IMR-90 (cell line): ENCODE data around the gene KCNAB2.

Source experiments
- BHLHE40 ChIP-seq: fragments of 150-350 bp; IDR thresholded peaks from 2 replicates; pipeline ENCODE4 v1.6.1; 2016; ENCODE audit warnings: mild to moderate bottlenecking, low read depth, low read length
- CEBPB ChIP-seq: IDR thresholded peaks from 2 replicates; pipeline ENCODE4 v1.6.1; 2012; ENCODE audit warnings: low read depth, low read length, improper control_type of control experiment
- CHD1 ChIP-seq: IDR thresholded peaks from 2 replicates; pipeline ENCODE4 v1.6.1; 2012; ENCODE audit warnings: low read depth, low read length, improper control_type of control experiment
- CTCF ChIP-seq: conservative IDR thresholded peaks from 2 replicates; pipeline ENCODE4 v1.5.1; 2012; ENCODE audit warnings: mild to moderate bottlenecking, low read depth, low read length, improper control_type of control experiment
- FOS ChIP-seq: fragments of 150-350 bp; IDR thresholded peaks from 2 replicates; pipeline ENCODE4 v1.6.1; 2016; ENCODE audit warnings: low read depth, low read length
- MAFK ChIP-seq: IDR thresholded peaks from 2 replicates; pipeline ENCODE4 v1.6.1; 2012; ENCODE audit warnings: low read depth, low read length, improper control_type of control experiment
- MAZ ChIP-seq: IDR thresholded peaks from 2 replicates; pipeline ENCODE4 v1.6.1; 2012; ENCODE audit warnings: low read depth, mild to moderate bottlenecking, low read length, improper control_type of control experiment, moderate library complexity, borderline replicate concordance
- MXI1 ChIP-seq: IDR thresholded peaks from 2 replicates; pipeline ENCODE4 v1.6.1; 2012; ENCODE audit warnings: low read depth, mild to moderate bottlenecking, low read length, moderate library complexity, borderline replicate concordance
- POLR2A ChIP-seq: IDR thresholded peaks from 2 replicates; pipeline ENCODE4 v1.6.1; 2012; ENCODE audit warnings: mild to moderate bottlenecking, low read depth, low read length
- RAD21 ChIP-seq: IDR thresholded peaks from 2 replicates; pipeline ENCODE4 v1.6.1; 2012; ENCODE audit warnings: low read length, improper control_type of control experiment
- RFX5 ChIP-seq: IDR thresholded peaks from 2 replicates; pipeline ENCODE4 v1.8.0; 2012; ENCODE audit warnings: low read depth, mild to moderate bottlenecking, low read length, moderate library complexity
- SMC3 ChIP-seq: fragments of 150-350 bp; IDR thresholded peaks from 2 replicates; pipeline ENCODE4 v1.6.1; 2016; ENCODE audit warnings: low read depth, mild to moderate bottlenecking, antibody characterized with exemption, low read length, moderate library complexity
- USF2 ChIP-seq: fragments of 150-350 bp; IDR thresholded peaks from 2 replicates; pipeline ENCODE4 v1.6.1; 2017; ENCODE audit warnings: mild to moderate bottlenecking, antibody characterized with exemption, low read length, low read depth

- TF ChIP-seq CHD1 (no peak), CTCF (no peak), POLR2A (no peak), RAD21 (no peak), USF2 (no peak), MXI1 (no peak), MAFK (no peak), BHLHE40 (no peak), CEBPB (no peak), SMC3 (no peak), RFX5 (no peak), MAZ (no peak), FOS (no peak)
These were observed 7.5 kb downstream of the KCNAB2 start for GRCh38 chr1:6053206-6053546.
